Astrocyte (in vitro differentiated cells and primary cell): ENCODE data around the gene OR6B1.

Source experiments
- CTCF ChIP-seq: IDR thresholded peaks from 2 replicates; pipeline ENCODE4 v1.5.1; 2011; ENCODE audit warnings: low read depth, mild to moderate bottlenecking, inconsistent platforms, low read length, moderate library complexity; ENCODE audit not compliant: insufficient read depth
- EZH2 ChIP-seq: IDR thresholded peaks from 2 replicates; pipeline ENCODE4 v1.6.1; 2012; ENCODE audit warnings: mild to moderate bottlenecking, low read length, inconsistent platforms; ENCODE audit not compliant: insufficient read depth

GRCh38 chr7:143979359-143979758 is 20.8 kb upstream of the OR6B1 start:
- TF ChIP-seq CTCF: no peak
- no peak for TF ChIP-seq EZH2
